Osteoblast (primary cell): Measurements from ENCODE around the gene USP34. TPM values are rescaled to one million over a fixed set of nuclear protein-coding genes. Genes with fewer than 3 reads are reported as not detected.

Experiments
- DNase-seq: peaks from one replicate; pipeline ENCODE4 v3.0.0; 2011; ENCODE audit warnings: low spot score, mixed read lengths; ENCODE audit not compliant: insufficient read length; ENCODE audit errors: missing footprints
- H2AFZ ChIP-seq: 2 replicates; pipeline ENCODE4 v1.6.0; 2011; ENCODE audit warnings: mild to moderate bottlenecking, low read length
- H3K27ac ChIP-seq: 2 replicates; pipeline ENCODE4 v1.5.1; 2011; ENCODE audit warnings: mild to moderate bottlenecking, low read depth, low read length, moderate library complexity
- H3K27me3 ChIP-seq: 2 replicates; pipeline ENCODE4 v1.6.0; 2012; ENCODE audit warnings: mild to moderate bottlenecking, control low read depth, inconsistent platforms, low read length, moderate library complexity; ENCODE audit not compliant: insufficient read depth
- H3K36me3 ChIP-seq: 2 replicates; pipeline ENCODE4 v1.5.1; 2011; ENCODE audit warnings: mild to moderate bottlenecking, low read length, control low read depth, moderate library complexity; ENCODE audit not compliant: insufficient read depth
- H3K4me1 ChIP-seq: 2 replicates; pipeline ENCODE4 v1.5.1; 2011; ENCODE audit warnings: mild to moderate bottlenecking, low read length, control low read depth, moderate library complexity; ENCODE audit not compliant: insufficient read depth
- H3K4me2 ChIP-seq: 2 replicates; pipeline ENCODE4 v1.6.0; 2011; ENCODE audit warnings: mild to moderate bottlenecking, low read length; ENCODE audit not compliant: insufficient read depth
- H3K4me3 ChIP-seq: fragments of 200-600 bp; sonication (generic); 3 replicates; pipeline ENCODE4 v1.5.1; 2012; ENCODE audit warnings: mild to moderate bottlenecking, low read length, inconsistent platforms; ENCODE audit not compliant: insufficient read depth
- H3K79me2 ChIP-seq: 2 replicates; pipeline ENCODE4 v1.6.0; 2012; ENCODE audit warnings: mild to moderate bottlenecking, low read length, control low read depth, inconsistent platforms; ENCODE audit not compliant: insufficient read depth
- H3K9me3 ChIP-seq: 2 replicates; pipeline ENCODE4 v1.5.1; 2011; ENCODE audit warnings: low read depth, low read length, control low read depth
- H4K20me1 ChIP-seq: 2 replicates; pipeline ENCODE4 v1.6.0; 2012; ENCODE audit warnings: mild to moderate bottlenecking, low read length, control low read depth; ENCODE audit not compliant: insufficient read depth
- total RNA-seq: library from RNA; depleted of rRNA; stranded (reverse); fragments of >200 nt; gene quantifications from 2 replicates; pipeline ENCODE4 v1.2.3, GENCODE V29; 2012
- TF ChIP-seq, protein P1 (sequence below): IDR thresholded peaks from 2 replicates; pipeline ENCODE4 v1.5.1; 2011; ENCODE audit warnings: mild to moderate bottlenecking, low read depth, low read length, moderate library complexity; ENCODE audit errors: extremely low read depth

The USP34 gene
- total RNA-seq, 1 donor, result 152 TPM

GRCh38 chr2:61218076-61218816 lies 252.6 kb downstream of the USP34 start:
- Histone ChIP-seq H3K4me2 (no peak overlapping the region), H3K36me3 (peaks cover 56% of the 10 kb centered on the region), H3K4me3 (no peak overlapping the region), H3K4me1 (peaks cover 18% of the 10 kb centered on the region), H3K79me2 (no peaks in the 10 kb centered on the region), H3K9me3 (no peaks in the 10 kb centered on the region), H3K27ac (no peak overlapping the region), H4K20me1 (no peaks in the 10 kb centered on the region), H2AFZ (no peak overlapping the region), H3K27me3 (no peaks in the 10 kb centered on the region)
- DNase-seq, result no peak
- TF ChIP-seq, protein P1, sequence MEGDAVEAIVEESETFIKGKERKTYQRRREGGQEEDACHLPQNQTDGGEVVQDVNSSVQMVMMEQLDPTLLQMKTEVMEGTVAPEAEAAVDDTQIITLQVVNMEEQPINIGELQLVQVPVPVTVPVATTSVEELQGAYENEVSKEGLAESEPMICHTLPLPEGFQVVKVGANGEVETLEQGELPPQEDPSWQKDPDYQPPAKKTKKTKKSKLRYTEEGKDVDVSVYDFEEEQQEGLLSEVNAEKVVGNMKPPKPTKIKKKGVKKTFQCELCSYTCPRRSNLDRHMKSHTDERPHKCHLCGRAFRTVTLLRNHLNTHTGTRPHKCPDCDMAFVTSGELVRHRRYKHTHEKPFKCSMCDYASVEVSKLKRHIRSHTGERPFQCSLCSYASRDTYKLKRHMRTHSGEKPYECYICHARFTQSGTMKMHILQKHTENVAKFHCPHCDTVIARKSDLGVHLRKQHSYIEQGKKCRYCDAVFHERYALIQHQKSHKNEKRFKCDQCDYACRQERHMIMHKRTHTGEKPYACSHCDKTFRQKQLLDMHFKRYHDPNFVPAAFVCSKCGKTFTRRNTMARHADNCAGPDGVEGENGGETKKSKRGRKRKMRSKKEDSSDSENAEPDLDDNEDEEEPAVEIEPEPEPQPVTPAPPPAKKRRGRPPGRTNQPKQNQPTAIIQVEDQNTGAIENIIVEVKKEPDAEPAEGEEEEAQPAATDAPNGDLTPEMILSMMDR, result no peak

DNA sequence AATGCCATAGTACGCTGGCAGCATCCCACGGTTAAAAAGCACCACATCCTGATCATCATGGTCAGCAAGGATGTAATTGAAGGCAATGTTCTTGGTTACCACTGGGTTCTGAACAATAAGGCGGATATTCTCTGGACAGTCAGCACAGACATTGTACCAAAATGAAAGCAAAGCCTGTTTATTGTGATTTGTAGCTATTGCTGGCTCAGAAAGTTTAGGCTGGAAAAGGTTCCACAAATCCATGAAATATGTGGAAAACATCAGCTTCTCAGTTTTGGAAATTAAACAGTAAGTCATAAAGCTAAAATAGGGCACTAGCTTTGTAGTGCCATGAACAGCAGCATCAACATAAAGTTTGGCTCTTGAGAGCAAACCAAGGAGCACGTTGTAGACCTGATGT lies 256.7 kb downstream of the USP34 start:
- TF ChIP-seq, protein P1, result no peak
- H4K20me1 ChIP-seq, result no peaks in the 10 kb centered on the region
- no peak overlapping the region for H3K4me3 ChIP-seq
- peaks cover 16% of the 10 kb centered on the region for H3K4me1 ChIP-seq
- H3K79me2 ChIP-seq, result no peaks in the 10 kb centered on the region
- H3K9me3 ChIP-seq, result no peaks in the 10 kb centered on the region
- no peak for DNase-seq
- no peak overlapping the region for H3K27ac ChIP-seq
- H3K36me3 ChIP-seq, result peaks cover 46% of the 10 kb centered on the region
- no peaks in the 10 kb centered on the region for H3K27me3 ChIP-seq
- no peak overlapping the region for H3K4me2 ChIP-seq
- H2AFZ ChIP-seq, result no peak overlapping the region

- Histone ChIP-seq H3K9me3 (no peaks in the 10 kb centered on the region), H3K27me3 (no peaks in the 10 kb centered on the region), H3K4me2 (peak overlapping the region; percentile 43), H3K4me3 (no peak overlapping the region), H4K20me1 (no peaks in the 10 kb centered on the region), H3K36me3 (peaks cover 52% of the 10 kb centered on the region), H2AFZ (no peak overlapping the region), H3K4me1 (peaks cover 16% of the 10 kb centered on the region), H3K79me2 (no peaks in the 10 kb centered on the region), H3K27ac (peak overlapping the region; percentile 62)
- TF ChIP-seq, protein P1, result no peak
- DNase-seq, result peak; percentile 13
Observed at GRCh38 chr2:61210332-61210981, 260.4 kb downstream of the USP34 start.

- Histone ChIP-seq H3K4me1 (peaks cover 4% of the 10 kb centered on the region), H4K20me1 (no peaks in the 10 kb centered on the region), H3K9me3 (no peaks in the 10 kb centered on the region), H3K27me3 (no peaks in the 10 kb centered on the region), H3K4me2 (no peak overlapping the region), H3K27ac (no peak overlapping the region), H3K4me3 (no peak overlapping the region), H2AFZ (no peak overlapping the region), H3K79me2 (no peaks in the 10 kb centered on the region), H3K36me3 (peaks cover 70% of the 10 kb centered on the region)
- TF ChIP-seq, protein P1, result no peak
- DNase-seq, result no peak
Observed at GRCh38 chr2:61205132-61205531, 265.8 kb downstream of the USP34 start.
